PC-3 (cell line): ENCODE data around the gene RNF123. TPM values are rescaled to one million over a fixed set of nuclear protein-coding genes. Genes with fewer than 3 reads are reported as not detected.

Source experiments
- ATAC-seq: fragments of 200-7000 bp; cut with Tn5 transposase; 2 replicates; pipeline ENCODE4 v1.9.1; 2020; ENCODE audit warnings: mild to moderate bottlenecking, moderate library complexity
- BruUV-seq: library from RNA; stranded (reverse); fragments of 400-500 nt; replicated peaks from 2 replicates; lab custom pipeline; 2021; lab: Mats Ljungman, UMichigan
- CTCF ChIA-PET: fragments of 300-600 bp; sonication (Branson Sonifier 250); formaldehyde crosslinking; loops from one replicate; lab custom pipeline; 2022; ENCODE audit warnings: antibody characterized with exemption; lab: Charles Lee
- POLR2A ChIA-PET: fragments of 300-600 bp; sonication (Branson Sonifier 250); formaldehyde crosslinking; loops from one replicate; lab custom pipeline; 2022; ENCODE audit warnings: antibody characterized with exemption; ENCODE audit not compliant: unreplicated experiment; lab: Charles Lee
- DNase-seq: peaks from one replicate; pipeline ENCODE4 v3.0.0-alpha.2; 2015
- H2AFZ ChIP-seq: fragments of 300-600 bp; sonication (generic); 2 replicates; pipeline ENCODE4 v1.6.0; 2016; ENCODE audit warnings: antibody characterized with exemption, low read length
- H3F3A ChIP-seq: fragments of 300-600 bp; sonication (generic); one replicate; pipeline ENCODE4 v1.6.0; 2017; ENCODE audit warnings: antibody characterized with exemption, low read length, control low read depth, mild to moderate bottlenecking; ENCODE audit not compliant: unreplicated experiment
- H3K27ac ChIP-seq: fragments of 300-600 bp; sonication (generic); 2 replicates; pipeline ENCODE4 v1.5.1; 2016; ENCODE audit warnings: mild to moderate bottlenecking, low read length
- H3K27me3 ChIP-seq: fragments of 300-600 bp; sonication (generic); 2 replicates; pipeline ENCODE4 v1.6.1; 2016; ENCODE audit warnings: low read length, mixed read lengths
- H3K36me3 ChIP-seq: fragments of 300-600 bp; sonication (generic); 2 replicates; pipeline ENCODE4 v1.6.1; 2016; ENCODE audit warnings: low read depth, mixed run types, low read length, mixed read lengths
- H3K4me1 ChIP-seq: fragments of 300-600 bp; sonication (generic); 2 replicates; pipeline ENCODE4 v1.5.1; 2016; ENCODE audit warnings: low read length; ENCODE audit not compliant: insufficient read depth
- H3K4me2 ChIP-seq: fragments of 300-600 bp; sonication (generic); 2 replicates; pipeline ENCODE4 v1.6.0; 2016; ENCODE audit warnings: low read length
- H3K4me3 ChIP-seq: fragments of 300-600 bp; sonication (generic); 2 replicates; pipeline ENCODE4 v1.5.1; 2016; ENCODE audit warnings: mild to moderate bottlenecking, low read length, mixed read lengths
- H3K79me2 ChIP-seq: fragments of 300-600 bp; sonication (generic); 2 replicates; pipeline ENCODE4 v1.6.1; 2017; ENCODE audit warnings: low read length, mixed read lengths
- H3K9ac ChIP-seq: fragments of 300-600 bp; sonication (generic); 2 replicates; pipeline ENCODE4 v1.6.0; 2016; ENCODE audit warnings: mild to moderate bottlenecking, low read length
- H3K9me2 ChIP-seq: fragments of 300-600 bp; sonication (generic); replicated peaks from 2 replicates; pipeline ENCODE4 v1.6.1; 2016; ENCODE audit warnings: mixed run types, low read length, mixed read lengths
- H3K9me3 ChIP-seq: fragments of 300-600 bp; sonication (generic); 2 replicates; pipeline ENCODE4 v1.6.1; 2016; ENCODE audit warnings: low read length, mixed read lengths
- H4K20me1 ChIP-seq: fragments of 300-600 bp; sonication (generic); 2 replicates; pipeline ENCODE4 v1.6.1; 2016; ENCODE audit warnings: low read length, mixed read lengths
- CTCF ChIP-seq: fragments of 300-600 bp; sonication (generic); conservative IDR thresholded peaks from 2 replicates; pipeline ENCODE4 v1.5.1; 2017; ENCODE audit warnings: antibody characterized with exemption, low read depth, mild to moderate bottlenecking, low read length
- EZH2 ChIP-seq: fragments of 300-600 bp; sonication (generic); IDR thresholded peaks from one replicate; pipeline ENCODE4 v1.6.1; 2017; ENCODE audit warnings: antibody characterized with exemption, mild to moderate bottlenecking, low read length; ENCODE audit not compliant: unreplicated experiment
- EZH2phosphoT487 ChIP-seq: fragments of 300-600 bp; sonication (generic); IDR thresholded peaks from 2 replicates; pipeline ENCODE4 v1.6.1; 2018; ENCODE audit warnings: mild to moderate bottlenecking, antibody characterized with exemption, low read length, borderline replicate concordance
- intact Hi-C: fragments of 100-400 bp; cut with micrococcal nuclease; formaldehyde crosslinking; loops from 2 replicates; pipeline ENCODE4 v1.9.0; 2023
- total RNA-seq: library from RNA; depleted of rRNA; stranded (reverse); fragments of >200 nt; gene quantifications from 2 replicates; pipeline ENCODE4 v1.2.3, GENCODE V29; 2014

Gene RNF123
- total RNA-seq, 1 experiment from 2014 or later: 38.6 TPM

DNA sequence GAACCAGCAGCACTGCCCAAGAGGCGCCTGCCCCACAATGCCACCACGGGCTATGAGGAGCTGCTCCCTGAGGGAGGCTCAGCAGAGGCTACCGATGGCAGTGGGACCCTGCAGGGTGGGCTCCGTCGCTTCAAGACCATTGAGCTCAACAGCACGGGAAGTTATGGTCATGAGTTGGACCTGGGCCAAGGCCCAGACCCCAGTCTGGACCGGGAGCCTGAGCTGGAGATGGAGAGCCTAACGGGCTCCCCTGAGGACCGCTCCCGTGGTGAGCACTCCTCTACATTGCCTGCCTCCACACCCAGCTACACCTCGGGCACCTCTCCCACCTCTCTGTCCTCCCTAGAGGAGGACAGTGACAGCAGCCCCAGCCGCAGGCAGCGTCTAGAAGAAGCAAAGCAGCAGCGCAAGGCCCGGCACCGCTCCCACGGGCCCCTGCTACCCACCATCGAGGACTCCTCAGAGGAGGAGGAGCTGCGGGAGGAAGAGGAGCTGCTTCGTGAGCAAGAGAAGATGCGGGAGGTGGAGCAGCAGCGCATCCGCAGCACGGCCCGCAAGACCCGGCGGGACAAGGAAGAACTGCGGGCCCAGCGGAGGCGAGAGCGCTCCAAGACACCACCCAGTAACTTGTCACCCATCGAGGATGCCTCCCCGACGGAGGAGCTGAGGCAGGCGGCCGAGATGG lies 37.0 kb upstream of the RNF123 start:
- Histone ChIP-seq H3K36me3 (no peaks in the 10 kb centered on the region), H3K9ac (no peak overlapping the region), H3K4me2 (no peak overlapping the region), H3K9me2 (no peaks in the 10 kb centered on the region), H2AFZ (no peak overlapping the region), H3K9me3 (no peaks in the 10 kb centered on the region), H4K20me1 (no peaks in the 10 kb centered on the region), H3K4me1 (peaks cover 5% of the 10 kb centered on the region; the same call in 1 of the 2 replicates), H3K27me3 (no peaks in the 10 kb centered on the region), H3K27ac (no peak overlapping the region), H3F3A (no peaks in the 10 kb centered on the region), H3K4me3 (no peak overlapping the region), H3K79me2 (no peaks in the 10 kb centered on the region)
- intact Hi-C loops: no loop called here
- DNase-seq (no peak), ATAC-seq (no peak)
- ChIA-PET POLR2A (interaction anchor here (0.6 kb wide), 1 partner anchor 1833 kb away, joined by 3 read pairs; no protein-coding TSS in a partner anchor), CTCF (no interaction called here)
- TF ChIP-seq CTCF (no peak), EZH2 (no peak), EZH2phosphoT487 (no peak)
- no TSS peak for BruUV-seq

DNA sequence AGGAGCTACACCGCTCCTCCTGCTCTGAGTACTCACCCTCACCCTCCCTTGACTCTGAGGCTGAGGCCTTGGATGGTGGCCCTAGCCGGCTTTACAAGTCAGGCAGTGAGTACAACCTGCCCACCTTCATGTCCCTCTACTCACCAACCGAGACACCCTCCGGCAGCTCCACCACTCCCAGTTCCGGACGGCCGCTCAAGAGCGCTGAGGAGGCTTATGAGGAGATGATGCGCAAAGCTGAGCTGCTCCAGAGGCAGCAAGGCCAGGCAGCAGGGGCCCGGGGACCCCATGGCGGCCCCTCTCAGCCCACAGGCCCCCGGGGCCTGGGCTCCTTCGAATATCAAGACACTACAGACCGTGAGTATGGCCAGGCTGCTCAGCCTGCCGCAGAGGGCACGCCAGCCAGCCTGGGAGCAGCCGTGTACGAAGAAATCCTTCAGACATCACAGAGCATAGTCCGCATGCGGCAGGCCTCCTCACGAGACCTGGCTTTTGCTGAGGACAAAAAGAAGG lies 36.4 kb upstream of the RNF123 start:
- BruUV-seq: no TSS peak
- H3K4me2 ChIP-seq: no peak overlapping the region
- DNase-seq: no peak
- TF ChIP-seq EZH2: no peak
- no peak for TF ChIP-seq CTCF
- no peak for TF ChIP-seq EZH2phosphoT487
- H3F3A ChIP-seq: no peaks in the 10 kb centered on the region
- CTCF ChIA-PET: no interaction called here
- no peaks in the 10 kb centered on the region for H4K20me1 ChIP-seq
- H3K9ac ChIP-seq: no peak overlapping the region
- no peaks in the 10 kb centered on the region for H3K79me2 ChIP-seq
- POLR2A ChIA-PET: no interaction called here
- no peaks in the 10 kb centered on the region for H3K27me3 ChIP-seq
- intact Hi-C loops: no loop called here
- no peaks in the 10 kb centered on the region for H3K9me2 ChIP-seq
- H3K27ac ChIP-seq: no peak overlapping the region
- no peak overlapping the region for H2AFZ ChIP-seq
- no peak for ATAC-seq
- no peaks in the 10 kb centered on the region for H3K9me3 ChIP-seq
- peaks cover under 1% of the 10 kb centered on the region; the same call in 1 of the 2 replicates for H3K4me1 ChIP-seq
- no peaks in the 10 kb centered on the region for H3K36me3 ChIP-seq
- no peak overlapping the region for H3K4me3 ChIP-seq

GRCh38 chr3:49653621-49654020 lies 35.7 kb upstream of the RNF123 start:
- Histone ChIP-seq H3K9ac (no peak overlapping the region), H4K20me1 (no peaks in the 10 kb centered on the region), H3K4me3 (no peak overlapping the region), H2AFZ (no peak overlapping the region), H3K9me3 (no peaks in the 10 kb centered on the region), H3K9me2 (no peaks in the 10 kb centered on the region), H3K4me1 (no peaks in the 10 kb centered on the region), H3K27ac (no peak overlapping the region), H3K4me2 (no peak overlapping the region), H3F3A (no peaks in the 10 kb centered on the region), H3K36me3 (no peaks in the 10 kb centered on the region), H3K27me3 (no peaks in the 10 kb centered on the region), H3K79me2 (no peaks in the 10 kb centered on the region)
- intact Hi-C loops: no loop called here
- ATAC-seq: no peak
- BruUV-seq: no TSS peak
- ChIA-PET CTCF (no interaction called here), POLR2A (no interaction called here)
- no peak for DNase-seq
- TF ChIP-seq CTCF: no peak
- no peak for TF ChIP-seq EZH2
